Gastrocnemius medialis (tissue), 4 donors: ENCODE measurements around the gene CFAP57. TPM values are rescaled to one million over a fixed set of nuclear protein-coding genes. Genes with fewer than 3 reads are reported as not detected.

Experiments used
- ATAC-seq, 2 donors: fragments of 150-250 bp; one replicate each; pipeline ENCODE4 v1.9.1; 2016
- DNase-seq, 2 donors: peaks; one replicate each; pipeline ENCODE4 v3.0.0-alpha.2; 2019
- H3K27ac ChIP-seq, 4 donors: fragments of 200-600 bp; sonication (generic); 1 replicate in 1 of 4; 2 replicates in 3 of 4; pipeline ENCODE4 v1.5.1; 2016 to 2018; ENCODE audit warnings: mild to moderate bottlenecking in 2 of 4, moderate library complexity in 1 of 4
- H3K27me3 ChIP-seq, 3 donors: fragments of 200-600 bp; sonication (generic) in 2 of 3; 1 replicate in 1 of 3; 2 replicates in 2 of 3; pipeline versions ENCODE4 v1.5.1 to v1.6.0; 2016 to 2019; ENCODE audit warnings: mild to moderate bottlenecking in 1 of 3, moderate library complexity in 1 of 3
- H3K36me3 ChIP-seq, 2 donors: fragments of 200-600 bp; sonication (generic) in 1 of 2; one replicate each; pipeline ENCODE4 v1.5.1; 2017 to 2018
- H3K4me1 ChIP-seq, 2 donors: fragments of 200-600 bp; sonication (generic) in 1 of 2; one replicate each; pipeline ENCODE4 v1.5.1; 2016 to 2017; ENCODE audit warnings: mild to moderate bottlenecking in 2 of 2
- H3K4me3 ChIP-seq, 4 donors: fragments of 200-600 bp; sonication (generic) in 3 of 4; 1 replicate in 1 of 4; 2 replicates in 3 of 4; pipeline ENCODE4 v1.5.1; 2016 to 2019; ENCODE audit warnings: mild to moderate bottlenecking in 2 of 4
- H3K9me3 ChIP-seq, 3 donors: fragments of 200-600 bp; sonication (generic) in 2 of 3; 1 replicate in 1 of 3; 2 replicates in 2 of 3; pipeline ENCODE4 v1.5.1; 2016 to 2019
- POLR2A ChIP-seq, 2 donors: fragments of 450-650 bp; IDR thresholded peaks; one replicate each; pipeline ENCODE4 v1.6.1; 2017; ENCODE audit warnings: antibody characterized with exemption in 2 of 2, mild to moderate bottlenecking in 2 of 2, moderate library complexity in 2 of 2
- in situ Hi-C, 4 donors: fragments of 200-750 bp; cut with MboI; loops; one replicate each; pipeline versions ENCODE4 v1.15.0 to v1.8.0; 2017; ENCODE audit warnings: low sequenced_read_pairs in 4 of 4
- intact Hi-C: fragments of 100-400 bp; cut with DNase I; formaldehyde crosslinking; loops from one replicate; pipeline ENCODE4 v1.15.1; 2023; ENCODE audit warnings: low total_unique reads
- total RNA-seq, 4 donors: library from RNA; depleted of rRNA; stranded (reverse); fragments of >200 nt; gene quantifications; one replicate each; pipeline versions ENCODE4 v1.1.0 to v1.2.3, GENCODE V29; 2016
- TF ChIP-seq, protein P1 (sequence below), 5 experiments: fragments of 450-650 bp in 3 of 5; fragments of 200-600 bp in 2 of 5; sonication (generic) in 2 of 5; IDR thresholded peaks in 4 of 5; conservative IDR thresholded peaks in 1 of 5; 1 replicate in 4 of 5; 2 replicates in 1 of 5; pipeline ENCODE4 v1.5.1; 2016 to 2019; ENCODE audit warnings: antibody characterized with exemption in 5 of 5, mild to moderate bottlenecking in 3 of 5, moderate library complexity in 3 of 5

CFAP57 gene
- total RNA-seq, 4 donors from 2014 or later: 0.10 to 0.13 TPM; not detected in 2

DNA sequence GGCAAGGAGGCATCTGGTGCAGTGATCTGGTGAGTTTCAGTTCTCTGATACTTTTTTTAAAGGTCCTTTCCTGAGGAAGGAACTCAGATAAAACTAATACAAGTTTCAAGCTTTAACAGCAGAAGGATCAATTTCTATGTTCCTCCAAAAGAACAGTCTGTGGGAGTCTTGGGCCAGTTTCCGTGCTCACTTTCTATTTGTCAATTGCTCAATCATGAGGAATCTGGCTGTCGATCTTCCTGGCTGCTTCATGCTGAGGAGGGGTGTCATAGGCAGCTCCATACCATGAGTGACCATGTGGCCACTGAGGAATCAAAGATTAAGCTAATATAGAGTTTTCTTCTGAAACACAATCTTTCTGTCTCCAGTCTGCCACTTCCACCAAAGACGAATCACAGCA, 86.2 kb downstream of the CFAP57 start:
- Histone ChIP-seq H3K9me3 (no peaks in the 10 kb centered on the region), H3K4me3 (no peak overlapping the region), H3K36me3 (no peaks in the 10 kb centered on the region), H3K27me3 (no peaks in the 10 kb centered on the region), H3K27ac (no peak overlapping the region), H3K4me1 (no peaks in the 10 kb centered on the region)
- intact Hi-C loops (no loop called here), in situ Hi-C loops (no loop called here)
- ATAC-seq (no peak), DNase-seq (no peak)
- TF ChIP-seq POLR2A (IDR thresholded peaks at IDR 0.05): no peak
- TF ChIP-seq, protein P1, sequence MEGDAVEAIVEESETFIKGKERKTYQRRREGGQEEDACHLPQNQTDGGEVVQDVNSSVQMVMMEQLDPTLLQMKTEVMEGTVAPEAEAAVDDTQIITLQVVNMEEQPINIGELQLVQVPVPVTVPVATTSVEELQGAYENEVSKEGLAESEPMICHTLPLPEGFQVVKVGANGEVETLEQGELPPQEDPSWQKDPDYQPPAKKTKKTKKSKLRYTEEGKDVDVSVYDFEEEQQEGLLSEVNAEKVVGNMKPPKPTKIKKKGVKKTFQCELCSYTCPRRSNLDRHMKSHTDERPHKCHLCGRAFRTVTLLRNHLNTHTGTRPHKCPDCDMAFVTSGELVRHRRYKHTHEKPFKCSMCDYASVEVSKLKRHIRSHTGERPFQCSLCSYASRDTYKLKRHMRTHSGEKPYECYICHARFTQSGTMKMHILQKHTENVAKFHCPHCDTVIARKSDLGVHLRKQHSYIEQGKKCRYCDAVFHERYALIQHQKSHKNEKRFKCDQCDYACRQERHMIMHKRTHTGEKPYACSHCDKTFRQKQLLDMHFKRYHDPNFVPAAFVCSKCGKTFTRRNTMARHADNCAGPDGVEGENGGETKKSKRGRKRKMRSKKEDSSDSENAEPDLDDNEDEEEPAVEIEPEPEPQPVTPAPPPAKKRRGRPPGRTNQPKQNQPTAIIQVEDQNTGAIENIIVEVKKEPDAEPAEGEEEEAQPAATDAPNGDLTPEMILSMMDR (IDR thresholded peaks at IDR 0.05 in 4 of 5, conservative IDR thresholded peaks at IDR 0.05 in 1 of 5): no peak

DNA sequence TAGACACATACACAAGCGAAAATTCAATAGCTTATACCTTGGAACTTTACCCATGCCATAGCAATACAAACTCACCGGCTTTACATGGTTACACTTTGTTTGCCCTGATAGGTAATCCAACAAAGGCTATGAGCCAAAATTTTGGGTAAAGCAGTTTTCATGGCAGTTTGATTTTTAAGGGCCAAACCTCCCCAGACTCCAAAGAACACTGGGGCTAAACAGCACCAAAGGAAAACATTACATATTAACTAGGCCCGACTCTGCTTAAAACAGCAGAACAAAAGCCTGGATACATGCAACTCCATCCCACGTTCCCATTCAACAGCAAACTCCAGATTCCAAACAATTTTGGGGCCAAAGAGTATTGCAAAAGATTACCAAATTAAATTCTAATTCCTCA, 93.3 kb downstream of the CFAP57 start:
- Histone ChIP-seq H3K27me3 (peaks cover 2 to 4% (median 2%) of the 10 kb centered on the region in 3 donors), H3K9me3 (no peaks in the 10 kb centered on the region), H3K4me1 (no peaks in the 10 kb centered on the region), H3K4me3 (no peak overlapping the region), H3K36me3 (no peaks in the 10 kb centered on the region), H3K27ac (no peak overlapping the region)
- in situ Hi-C loops (no loop called here), intact Hi-C loops (no loop called here)
- TF ChIP-seq, protein P1 (IDR thresholded peaks at IDR 0.05 in 4 of 5, conservative IDR thresholded peaks at IDR 0.05 in 1 of 5): no peak
- no peak for TF ChIP-seq POLR2A (IDR thresholded peaks at IDR 0.05)
- ATAC-seq: no peak
- no peak for DNase-seq

DNA sequence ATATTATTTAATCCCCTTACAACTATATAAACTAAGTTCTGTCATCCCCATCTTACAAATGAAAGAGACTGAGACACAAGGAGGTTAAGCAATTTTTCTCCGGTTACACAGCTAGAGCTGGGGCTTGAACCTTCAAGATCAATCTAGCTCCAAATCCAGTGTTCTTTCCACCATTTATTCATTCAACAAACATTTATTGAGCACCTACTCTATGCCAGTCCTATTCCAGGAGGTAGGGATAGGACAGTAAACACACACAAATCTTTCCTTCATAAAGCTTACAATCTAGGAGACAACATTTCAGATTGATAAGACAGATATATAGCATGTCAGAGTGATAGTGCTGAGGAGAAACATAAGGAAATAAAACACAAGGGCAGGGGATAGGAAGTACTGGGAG, 94.8 kb downstream of the CFAP57 start:
- peaks cover 8 to 12% (median 11%) of the 10 kb centered on the region in 3 donors for H3K27me3 ChIP-seq
- H3K36me3 ChIP-seq: no peaks in the 10 kb centered on the region
- no peak overlapping the region for H3K4me3 ChIP-seq
- DNase-seq: no peak
- intact Hi-C loops (no loop called here), in situ Hi-C loops (no loop called here)
- no peak for ATAC-seq
- no peak overlapping the region for H3K27ac ChIP-seq
- no peaks in the 10 kb centered on the region for H3K4me1 ChIP-seq
- TF ChIP-seq, protein P1 (IDR thresholded peaks at IDR 0.05 in 4 of 5, conservative IDR thresholded peaks at IDR 0.05 in 1 of 5): no peak
- TF ChIP-seq POLR2A (IDR thresholded peaks at IDR 0.05): no peak
- no peaks in the 10 kb centered on the region for H3K9me3 ChIP-seq

DNA sequence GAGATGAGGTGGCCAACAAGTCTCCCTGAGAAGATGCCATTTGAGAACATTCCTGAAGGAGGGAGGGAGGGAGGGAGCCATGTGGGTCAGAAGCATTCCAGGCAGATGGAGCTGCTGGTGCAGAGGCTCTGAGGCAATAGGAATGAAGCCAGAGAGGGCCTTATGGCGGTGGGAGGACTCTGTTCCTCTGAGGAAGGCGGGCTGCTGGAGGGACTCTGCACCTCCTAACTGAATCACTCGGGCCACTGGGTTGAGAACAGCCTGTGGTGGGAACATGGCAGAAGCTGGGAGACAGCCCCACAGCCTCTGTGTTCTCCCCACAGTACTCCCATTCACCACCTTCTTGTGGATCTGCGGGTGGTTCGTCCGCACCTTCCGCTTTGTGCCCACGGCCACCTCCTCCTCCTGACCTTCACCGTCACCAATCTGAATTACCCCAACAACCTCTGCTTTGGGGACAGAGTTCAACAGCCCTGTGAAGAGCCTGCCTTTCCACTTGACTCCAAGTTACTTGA, 95.2 kb downstream of the CFAP57 start:
- in situ Hi-C loops: no loop called here
- peaks cover 8 to 16% (median 11%) of the 10 kb centered on the region in 3 donors for H3K27me3 ChIP-seq
- H3K4me1 ChIP-seq: no peaks in the 10 kb centered on the region
- ATAC-seq (no peak), DNase-seq (no peak)
- TF ChIP-seq, protein P1 (IDR thresholded peaks at IDR 0.05 in 4 of 5, conservative IDR thresholded peaks at IDR 0.05 in 1 of 5): no peak
- TF ChIP-seq POLR2A (IDR thresholded peaks at IDR 0.05): no peak
- no peaks in the 10 kb centered on the region for H3K9me3 ChIP-seq
- H3K4me3 ChIP-seq: no peak overlapping the region
- H3K27ac ChIP-seq: no peak overlapping the region
- H3K36me3 ChIP-seq: no peaks in the 10 kb centered on the region
- intact Hi-C loops: no loop called here
